ENCODE measurements around the gene HOXA6. TPM values are rescaled to one million over a fixed set of nuclear protein-coding genes. Genes with fewer than 3 reads are reported as not detected.
A peak's percentile ranks its signal among the peaks of the same experiment; 100 is the strongest.

The HOXA6 gene
- polyA plus RNA-seq, 3 donors = not detected

DNA sequence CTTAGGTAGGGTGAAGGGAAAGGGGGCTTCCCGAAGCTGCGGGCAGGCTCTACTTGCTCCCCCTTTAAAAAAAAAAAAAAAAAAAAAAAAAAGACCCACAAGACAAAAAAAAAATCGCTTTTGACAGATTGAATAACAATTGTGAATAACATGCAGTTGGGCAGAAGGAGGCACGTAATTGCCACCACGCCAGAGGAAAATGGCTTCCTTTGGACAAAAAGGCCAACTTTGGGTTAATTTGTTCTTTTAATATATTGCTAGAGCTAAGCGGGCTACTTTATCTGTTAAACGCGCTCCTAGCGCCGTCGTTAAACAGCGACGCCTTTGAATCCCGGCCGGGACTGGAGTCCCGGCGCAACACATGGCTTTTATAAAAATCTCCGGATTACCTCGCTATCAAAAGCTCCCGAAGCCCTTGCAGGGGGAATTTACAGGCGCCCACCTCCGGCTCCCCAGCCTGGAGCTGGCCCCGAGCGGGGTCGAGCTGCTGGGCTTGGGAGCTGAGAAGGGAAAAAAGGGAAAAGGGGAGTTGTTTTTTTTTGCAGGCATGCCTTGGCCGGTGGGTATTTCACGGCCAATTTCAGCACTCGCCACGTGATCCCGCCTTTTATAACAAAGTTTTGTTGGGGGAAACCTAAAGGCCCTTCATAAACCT, 36.2 kb upstream of the HOXA6 start:
- Histone ChIP-seq H3K4me1 (ENCODE audit: control insufficient read depth in 1 of 2, insufficient read depth in 2 of 2, low read length in 2 of 2) (peaks cover 49 to 52% of the 10 kb centered on the region in 2 donors), H3K4me2 (replicated peaks; ENCODE audit: extremely low read depth, low read length, poor library complexity, severe bottlenecking) (peak overlapping the region; percentile 76), H3K27ac (ENCODE audit: low read depth in 1 of 2, low read length in 2 of 2) (no peak overlapping the region), H3K27me3 (ENCODE audit: control insufficient read depth in 2 of 2, insufficient read depth in 2 of 2, low read length in 2 of 2) (peaks cover 81 to 99% of the 10 kb centered on the region in 2 donors), H2AFZ (ENCODE audit: insufficient read depth, low read depth, low read length, poor library complexity, severe bottlenecking) (peak overlapping the region; percentile 58), H3K9me3 (replicated peaks in 1 of 2; ENCODE audit: control insufficient read depth in 1 of 2, insufficient read depth in 1 of 2, low read length in 2 of 2) (peaks cover 14 to 53% of the 10 kb centered on the region in 2 donors), H3K79me2 (ENCODE audit: insufficient read depth, low read length) (no peaks in the 10 kb centered on the region), H3K9ac (ENCODE audit: insufficient read depth, low read length, poor library complexity, severe bottlenecking) (no peak overlapping the region), H4K20me1 (ENCODE audit: insufficient read depth, low read length) (no peaks in the 10 kb centered on the region), H3K4me3 (replicated peaks in 1 of 3; ENCODE audit: low read depth in 2 of 3, low read length in 3 of 3) (peak overlapping the region in 2 of 3 experiments; percentile 6 to 71), H3K36me3 (replicated peaks in 1 of 2; ENCODE audit: control insufficient read depth in 1 of 2, insufficient read depth in 2 of 2, low read length in 2 of 2) (no peaks in the 10 kb centered on the region)
- H3K4me3 Mint-ChIP-seq = peak overlapping the region; percentile 72 to 93
- 4% methylated on average over 20 of the region's 30 CpGs for WGBS (ENCODE audit: insufficient coverage)
- TF ChIP-seq CTCF (IDR thresholded peaks at IDR 0.05) = no peak
- H3K27ac Mint-ChIP-seq = no peak overlapping the region
- peaks cover 18 to 34% of the 10 kb centered on the region in 2 donors for H3K36me3 Mint-ChIP-seq
- peaks cover 94 to 99% (median 99%) of the 10 kb centered on the region in 3 donors for H3K27me3 Mint-ChIP-seq (ENCODE audit: low read depth in 3 of 3)
- peaks cover 3 to 47% (median 31%) of the 10 kb centered on the region in 7 donors for H3K9me3 Mint-ChIP-seq
- H3K4me1 Mint-ChIP-seq = peaks cover 58% of the 10 kb centered on the region
- intact Hi-C loops (cut with micrococcal nuclease) = loop anchor here in 1 of 2 donors (1.0 kb wide), 1 partner anchor 11 kb away; no protein-coding TSS in a partner anchor
- DNase-seq = no peak

DNA sequence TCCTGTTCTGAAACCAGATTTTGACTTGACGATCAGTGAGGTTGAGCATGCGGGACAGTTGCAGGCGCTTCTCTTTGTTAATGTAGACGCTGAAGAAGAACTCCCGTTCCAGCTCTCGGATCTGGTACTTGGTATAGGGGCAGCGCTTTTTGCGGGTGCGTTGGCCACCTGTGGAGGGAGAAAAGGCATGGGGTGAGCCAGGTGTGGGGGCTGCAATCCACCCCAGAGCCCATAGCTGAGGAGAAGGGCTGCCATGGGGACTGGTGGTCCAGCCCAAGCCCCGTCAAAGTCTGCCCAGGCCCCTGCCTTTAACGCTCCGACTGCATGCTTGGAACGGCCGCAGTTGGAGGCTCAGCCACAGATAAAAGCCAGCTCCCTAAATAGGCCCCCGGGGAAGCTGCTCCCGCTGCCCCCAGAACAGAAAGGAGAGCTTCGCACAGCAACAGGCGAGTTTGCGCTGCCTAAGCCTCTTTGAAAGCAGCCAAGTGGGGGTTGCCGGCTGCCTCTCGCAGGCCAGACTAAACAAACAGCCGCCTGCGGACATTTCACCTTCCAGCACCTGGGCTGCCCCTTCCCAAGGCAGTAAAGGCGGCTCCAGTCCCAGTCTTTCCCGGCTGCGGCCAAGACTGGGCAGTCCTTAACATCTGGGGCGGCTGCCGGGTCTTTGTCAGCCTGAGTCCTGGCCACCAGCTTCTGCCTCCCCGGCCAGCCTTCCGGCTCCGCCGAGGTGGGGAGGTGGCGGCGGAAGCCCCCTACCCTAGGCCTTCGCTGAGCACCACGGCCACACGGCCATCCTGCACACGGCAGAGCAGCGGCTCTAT, 35.5 kb upstream of the HOXA6 start:
- Mint-ChIP-seq H3K27ac (no peak overlapping the region), H3K9me3 (peaks cover 3 to 45% (median 24%) of the 10 kb centered on the region in 7 donors), H3K36me3 (peaks cover 13 to 27% of the 10 kb centered on the region in 2 donors), H3K27me3 (ENCODE audit: low read depth in 3 of 3) (peaks cover 93 to 98% (median 96%) of the 10 kb centered on the region in 3 donors), H3K4me1 (peaks cover 50% of the 10 kb centered on the region), H3K4me3 (peak overlapping the region in 1 of 2 donors; percentile 93)
- Histone ChIP-seq H3K27me3 (ENCODE audit: control insufficient read depth in 2 of 2, insufficient read depth in 2 of 2, low read length in 2 of 2) (peaks cover 75 to 99% of the 10 kb centered on the region in 2 donors), H3K36me3 (replicated peaks in 1 of 2; ENCODE audit: control insufficient read depth in 1 of 2, insufficient read depth in 2 of 2, low read length in 2 of 2) (no peaks in the 10 kb centered on the region), H3K9me3 (replicated peaks in 1 of 2; ENCODE audit: control insufficient read depth in 1 of 2, insufficient read depth in 1 of 2, low read length in 2 of 2) (peaks cover 9 to 49% of the 10 kb centered on the region in 2 donors), H3K27ac (ENCODE audit: low read depth in 1 of 2, low read length in 2 of 2) (no peak overlapping the region), H3K4me2 (replicated peaks; ENCODE audit: extremely low read depth, low read length, poor library complexity, severe bottlenecking) (peak overlapping the region; percentile 76), H3K4me1 (ENCODE audit: control insufficient read depth in 1 of 2, insufficient read depth in 2 of 2, low read length in 2 of 2) (peaks cover 42 to 45% of the 10 kb centered on the region in 2 donors), H3K9ac (ENCODE audit: insufficient read depth, low read length, poor library complexity, severe bottlenecking) (no peak overlapping the region), H2AFZ (ENCODE audit: insufficient read depth, low read depth, low read length, poor library complexity, severe bottlenecking) (no peak overlapping the region), H4K20me1 (ENCODE audit: insufficient read depth, low read length) (no peaks in the 10 kb centered on the region), H3K79me2 (ENCODE audit: insufficient read depth, low read length) (no peaks in the 10 kb centered on the region), H3K4me3 (replicated peaks in 1 of 3; ENCODE audit: low read depth in 2 of 3, low read length in 3 of 3) (no peak overlapping the region)
- intact Hi-C loops (cut with micrococcal nuclease) = no loop called here
- DNase-seq = no peak
- WGBS (ENCODE audit: insufficient coverage) = 19% methylated on average over 27 of the region's 39 CpGs
- no peak for TF ChIP-seq CTCF (IDR thresholded peaks at IDR 0.05)

Measured in CD14-positive monocyte (primary cell).